HG03139 (cell line): ENCODE data around the gene LHFPL3.
"Not testable (repeated sequence)": the region's sequence is repeated elsewhere in the genome, so short reads cannot be mapped to it uniquely, and the experiment has no call there.

Source experiments
- ATAC-seq: cut with Tn5 transposase; IDR thresholded peaks from one replicate; pipeline ENCODE4 v1.9.1; 2021; ENCODE audit not compliant: unreplicated experiment

LHFPL3 gene

DNA sequence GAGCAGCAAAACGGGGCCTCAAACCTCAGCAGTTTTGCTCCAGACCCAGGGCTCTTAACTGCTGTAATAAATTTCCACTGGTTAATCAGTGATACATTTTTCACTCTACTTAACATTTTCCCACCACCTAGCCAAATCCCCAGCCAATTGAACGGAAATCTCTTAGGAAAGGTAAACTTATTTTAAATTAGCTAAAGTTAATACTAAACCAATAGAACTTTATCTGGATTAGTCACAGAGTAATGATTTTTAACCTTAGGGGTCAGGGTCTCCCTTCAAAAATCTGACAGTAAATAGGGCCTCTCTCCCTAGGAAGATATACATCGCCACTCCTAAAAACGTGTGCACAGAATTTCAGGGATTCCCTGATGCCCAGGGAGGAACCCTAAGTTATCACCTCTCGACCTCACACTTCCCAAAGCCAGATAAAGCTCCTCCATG, 598.2 kb downstream of the LHFPL3 start:
- no peak for ATAC-seq

- no peak for ATAC-seq
Observed at GRCh38 chr7:104927055-104927454, 598.7 kb downstream of the LHFPL3 start.

DNA sequence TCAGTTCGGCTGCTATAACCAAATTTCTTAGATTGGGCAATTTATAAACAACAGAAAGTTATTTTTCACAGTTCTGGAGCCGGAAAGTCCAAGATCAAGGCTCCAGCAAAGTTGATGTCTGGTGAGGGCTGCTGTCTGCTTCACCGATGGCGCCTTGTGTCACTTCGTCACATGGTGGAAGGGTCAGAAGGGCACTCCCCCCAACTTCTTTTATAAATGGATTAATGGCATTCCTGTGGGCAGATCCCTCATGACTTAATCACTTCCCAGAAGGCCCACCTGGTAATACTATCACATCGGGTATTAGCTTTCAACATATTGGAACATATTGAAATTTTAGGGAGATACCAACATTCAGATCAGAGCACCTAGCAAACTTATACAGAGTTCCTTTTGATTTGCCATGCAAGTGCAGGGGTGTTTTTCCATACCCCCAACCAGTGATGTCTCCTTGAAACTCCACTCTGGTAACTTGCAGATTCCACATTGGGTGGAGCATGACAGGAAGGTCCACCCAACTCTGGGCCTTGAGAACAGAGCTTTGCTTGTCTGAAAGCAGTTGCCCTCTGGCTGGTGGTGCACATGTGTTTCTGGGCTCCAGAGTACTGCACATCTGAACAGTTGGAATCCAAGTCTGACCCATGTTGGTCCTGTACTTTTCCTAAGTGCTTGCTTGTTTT, 600.5 kb downstream of the LHFPL3 start:
- ATAC-seq = no peak

DNA sequence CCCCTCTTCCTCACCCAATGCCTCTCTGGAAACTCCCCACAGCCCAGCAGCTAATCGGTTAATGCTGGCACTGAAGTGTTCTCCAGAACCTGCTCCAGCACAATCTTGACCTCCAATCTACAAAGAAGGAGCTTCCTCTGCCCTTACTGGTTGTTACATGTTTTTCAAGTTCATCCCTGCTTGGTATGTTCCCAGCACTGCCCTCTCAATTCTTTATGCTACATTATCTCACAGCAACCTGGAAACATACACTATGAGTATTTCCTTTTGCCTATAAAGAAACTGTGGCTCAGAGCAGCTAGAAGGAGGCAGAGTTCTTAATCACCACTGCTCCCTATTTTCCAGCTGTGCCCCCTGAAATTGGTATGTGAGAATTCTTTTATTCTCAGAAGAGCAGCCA, 601.5 kb downstream of the LHFPL3 start:
- ATAC-seq = no peak

DNA sequence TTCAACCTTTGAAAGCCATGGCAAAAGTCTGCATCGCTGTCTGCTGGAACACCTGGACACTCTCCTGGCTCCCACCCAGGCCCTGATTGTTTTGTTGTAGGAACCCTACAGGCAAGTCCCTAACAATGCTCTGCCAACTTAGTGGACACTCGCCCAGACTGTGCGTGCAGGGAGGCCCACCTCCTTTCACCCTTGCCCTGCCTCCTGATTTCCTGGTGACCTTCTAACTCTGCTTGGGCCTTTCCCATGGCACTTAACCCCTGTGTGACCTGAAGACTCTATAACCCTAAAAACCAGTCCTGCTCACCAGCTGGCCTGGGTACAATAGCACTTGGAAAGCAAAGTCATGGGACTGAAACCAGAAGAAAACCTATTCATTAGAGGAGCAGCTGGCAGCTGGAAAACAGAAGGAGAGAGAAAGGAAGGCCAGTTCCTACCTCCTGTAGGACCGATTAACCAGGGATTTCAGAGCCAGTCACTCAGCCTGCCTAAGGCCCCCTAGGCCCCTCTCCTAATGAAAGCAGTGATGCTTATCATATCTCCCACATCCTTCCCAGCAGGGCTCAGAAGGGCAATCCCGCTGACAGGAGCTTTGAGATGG, 602.9 kb downstream of the LHFPL3 start:
- ATAC-seq = no peak

GRCh38 chr7:104933022-104933421, 604.6 kb downstream of the LHFPL3 start:
- no peak for ATAC-seq

DNA sequence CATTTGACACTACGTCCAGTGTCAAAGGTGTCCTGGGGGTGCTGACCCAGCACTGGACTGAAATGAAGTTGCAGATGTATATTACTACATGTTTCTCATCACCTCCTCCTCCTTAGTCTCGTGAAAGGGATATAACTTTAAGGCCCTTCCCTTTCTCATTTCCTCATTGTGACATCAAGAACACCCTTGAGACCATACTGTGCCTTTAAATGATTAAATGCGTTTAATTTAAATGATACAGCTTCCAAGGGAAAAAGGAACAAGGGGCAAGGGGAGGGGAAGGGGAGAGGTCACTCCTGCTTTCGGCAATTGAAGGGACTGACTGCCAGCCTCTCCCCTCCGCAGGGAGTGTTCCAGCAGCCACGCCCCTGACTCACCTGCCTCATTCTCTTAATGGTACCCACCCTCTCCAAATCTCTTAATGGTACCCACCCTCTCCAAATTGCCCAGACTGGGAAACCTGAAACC, 605.2 kb downstream of the LHFPL3 start:
- no peak for ATAC-seq

DNA sequence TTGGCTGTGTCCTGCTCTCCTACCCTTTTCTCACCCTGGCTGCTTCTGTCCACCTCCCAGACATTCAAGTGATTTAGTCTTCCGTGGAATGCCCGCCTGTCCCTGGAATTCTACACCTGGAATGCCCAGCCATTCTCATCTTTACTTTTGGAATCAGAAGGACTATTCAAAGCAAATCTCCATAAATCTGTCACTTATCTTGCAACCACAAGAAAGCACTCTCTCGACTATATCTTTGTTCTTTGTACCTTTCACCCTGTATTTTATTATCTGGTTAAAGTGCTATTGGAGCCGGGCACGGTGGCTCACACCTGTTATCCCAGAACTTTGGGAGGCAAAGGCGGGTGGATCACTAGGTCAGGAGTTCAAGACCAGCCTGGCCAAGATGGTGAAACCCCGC, 606.3 kb downstream of the LHFPL3 start:
- ATAC-seq = no peak

GRCh38 chr7:104935276-104935675, 606.9 kb downstream of the LHFPL3 start:
- ATAC-seq = no peak

DNA sequence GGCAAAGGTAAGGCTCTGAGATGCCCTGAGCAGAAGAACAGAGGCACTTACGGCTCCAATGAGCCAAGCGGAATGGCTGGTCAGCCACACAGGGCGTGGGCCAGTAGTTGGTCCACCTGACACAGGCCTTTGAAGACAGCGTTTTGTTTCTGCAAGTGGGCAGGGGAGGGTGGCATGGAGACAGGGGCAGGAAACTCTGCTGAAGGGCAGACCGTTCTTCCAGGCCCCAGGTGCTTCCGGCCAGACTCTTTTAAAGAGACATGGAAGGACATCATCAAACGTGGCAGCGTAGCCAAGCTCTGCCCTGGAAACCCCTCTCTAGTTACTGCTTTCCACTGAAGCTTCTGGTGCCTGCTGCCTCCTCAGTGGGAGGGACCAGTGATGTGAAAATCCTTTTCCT, 608.1 kb downstream of the LHFPL3 start:
- no peak for ATAC-seq

GRCh38 chr7:104937489-104937888, 609.1 kb downstream of the LHFPL3 start:
- ATAC-seq = not testable (repeated sequence)

- no peak for ATAC-seq
Observed at GRCh38 chr7:104938741-104939390, 610.5 kb downstream of the LHFPL3 start.

DNA sequence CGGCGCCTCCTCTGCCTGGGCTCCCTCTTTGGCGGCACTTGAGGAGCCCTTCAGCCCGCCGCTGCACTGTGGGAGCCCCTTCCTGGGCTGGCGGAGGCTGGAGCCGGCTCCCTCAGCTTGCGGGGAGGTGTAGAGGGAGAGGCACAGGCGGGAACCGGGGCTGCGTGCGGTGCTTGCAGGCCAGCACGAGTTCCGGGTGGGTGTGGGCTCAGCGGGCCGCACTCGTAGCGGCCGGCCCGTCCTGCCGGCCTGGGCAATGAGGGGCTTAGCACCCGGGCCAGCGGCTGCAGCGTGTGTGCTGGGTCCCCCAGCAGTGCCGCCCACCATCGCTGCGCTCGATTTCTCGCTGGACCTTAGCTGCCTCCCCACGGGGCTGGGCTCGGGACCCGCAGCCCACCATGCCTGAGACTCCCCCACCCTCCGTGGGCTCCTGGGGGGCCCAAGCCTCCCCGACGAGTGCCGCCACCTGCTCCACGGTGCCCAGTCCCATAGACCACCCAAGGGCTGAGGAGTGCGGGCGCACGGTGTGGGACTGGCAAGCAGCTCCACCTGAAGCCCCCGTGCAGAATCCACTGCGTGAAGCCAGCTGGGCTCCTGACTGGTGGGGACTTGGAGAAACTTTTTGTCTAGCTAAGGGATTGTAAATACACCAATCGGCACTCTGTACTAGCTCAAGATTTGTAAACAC, 611.8 kb downstream of the LHFPL3 start:
- ATAC-seq = no peak

GRCh38 chr7:104943502-104944343, 615.3 kb downstream of the LHFPL3 start:
- ATAC-seq = peak; percentile 47

DNA sequence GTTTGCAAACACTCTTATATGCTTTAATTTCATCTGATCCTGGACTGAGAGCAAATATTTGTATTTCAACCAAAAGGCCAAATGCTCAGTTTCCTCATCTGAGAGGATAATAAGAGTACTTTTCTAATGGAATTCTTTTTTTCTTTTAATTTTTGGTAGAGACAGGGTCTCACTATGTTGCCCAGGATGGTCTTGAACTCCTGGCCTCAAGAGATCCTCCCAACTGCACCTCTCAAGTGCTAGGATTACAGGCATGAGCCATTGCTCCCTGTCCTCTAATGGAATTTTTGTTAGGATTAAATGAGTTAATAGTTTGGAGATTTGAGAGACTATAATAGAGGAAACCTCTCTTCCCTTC, 617.2 kb downstream of the LHFPL3 start:
- no peak for ATAC-seq

DNA sequence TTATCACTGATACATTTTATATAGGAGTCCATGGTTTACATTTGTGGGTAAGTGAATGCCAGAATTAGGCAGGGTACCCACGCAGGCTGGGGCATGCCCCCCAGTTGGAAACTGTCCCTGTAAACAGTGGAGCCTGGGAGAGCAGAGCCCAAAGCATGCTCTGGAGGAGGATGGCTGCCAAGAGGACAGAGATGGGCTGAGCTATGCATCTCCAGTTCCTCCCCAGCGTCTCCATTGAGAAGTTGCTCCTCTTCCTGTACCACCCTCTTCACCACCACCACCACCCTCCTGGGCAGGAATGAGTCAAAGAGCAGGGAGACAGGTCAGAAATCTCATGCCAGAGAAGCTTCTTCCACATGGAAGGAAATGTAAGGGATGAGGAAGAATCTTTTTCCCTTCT, 617.9 kb downstream of the LHFPL3 start:
- no peak for ATAC-seq

GRCh38 chr7:104950006-104950405, 621.6 kb downstream of the LHFPL3 start:
- no peak for ATAC-seq

- no peak for ATAC-seq
Observed at GRCh38 chr7:104950754-104951153, 622.4 kb downstream of the LHFPL3 start.

DNA sequence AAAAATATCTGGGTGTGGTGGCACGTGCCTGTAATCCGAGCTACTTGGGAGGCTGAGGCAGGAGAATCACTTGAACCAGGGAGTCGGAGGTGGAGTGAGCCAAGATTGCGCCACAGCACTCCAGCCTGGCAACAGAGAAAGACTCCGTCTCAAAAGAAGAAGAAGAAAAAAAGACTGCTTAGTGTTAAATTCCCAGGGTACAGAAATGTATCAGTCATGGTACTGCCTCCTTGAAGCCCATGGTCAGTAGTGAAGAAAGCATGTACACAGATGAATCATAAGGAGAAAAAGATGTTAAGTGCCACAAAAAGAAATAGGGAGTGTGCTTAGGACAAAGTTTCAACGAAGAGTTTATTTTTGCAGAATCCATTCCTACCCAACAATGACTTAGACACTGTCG, 623.1 kb downstream of the LHFPL3 start:
- no peak for ATAC-seq

GRCh38 chr7:104955276-104955675, 626.9 kb downstream of the LHFPL3 start:
- ATAC-seq = no peak
